HepG2 (cell line): ENCODE results near the gene SLC22A15. TPM values are rescaled to one million over a fixed set of nuclear protein-coding genes. Genes with fewer than 3 reads are reported as not detected.
A peak's percentile ranks its signal among the peaks of the same experiment; 100 is the strongest.

Experiments used
- CC2D1A ChIP-seq: sonication (generic); formaldehyde crosslinking; IDR thresholded peaks from 2 replicates; pipeline ENCODE4 v1.8.1; 2023; ENCODE audit warnings: mild to moderate bottlenecking, missing genetic modification reagents
- FOXJ3 ChIP-seq: sonication (generic); formaldehyde crosslinking; IDR thresholded peaks from 2 replicates; pipeline ENCODE4 v1.4.0; 2020; ENCODE audit warnings: missing genetic modification reagents, mild to moderate bottlenecking, borderline replicate concordance
- HCFC1 ChIP-seq: fragments of 150-350 bp; IDR thresholded peaks from 2 replicates; pipeline ENCODE4 v1.6.1; 2014; ENCODE audit warnings: low read depth, low read length
- MXI1 ChIP-seq: IDR thresholded peaks from 3 replicates; pipeline ENCODE4 v1.6.1; 2012; ENCODE audit warnings: low read depth, low read length, inconsistent platforms, borderline replicate concordance
- NFYC ChIP-seq: IDR thresholded peaks from 2 replicates; pipeline ENCODE4 v1.6.1; 2016; ENCODE audit warnings: missing genetic modification reagents, missing compliant biosample characterization
- NR2F6 ChIP-seq, 2 experiments: IDR thresholded peaks; 2 replicates each; pipeline ENCODE4 v1.6.1; 2016; ENCODE audit warnings: antibody characterized with exemption in 1 of 2, mild to moderate bottlenecking in 1 of 2
- PAX8 ChIP-seq: sonication (generic); formaldehyde crosslinking; IDR thresholded peaks from 2 replicates; pipeline ENCODE4 v1.8.0; 2022; ENCODE audit warnings: mild to moderate bottlenecking, missing genetic modification reagents, borderline replicate concordance
- ZNF501 ChIP-seq: sonication (generic); formaldehyde crosslinking; IDR thresholded peaks from 2 replicates; pipeline ENCODE4 v1.5.1; 2020; ENCODE audit warnings: mild to moderate bottlenecking, moderate library complexity, missing genetic modification reagents
- ZNF556 ChIP-seq: sonication (generic); formaldehyde crosslinking; IDR thresholded peaks from 2 replicates; pipeline ENCODE4 v1.4.0; 2020; ENCODE audit warnings: mild to moderate bottlenecking, missing genetic modification reagents, borderline replicate concordance
- ZNF557 ChIP-seq: sonication (generic); formaldehyde crosslinking; IDR thresholded peaks from 2 replicates; pipeline ENCODE4 v1.4.0; 2020; ENCODE audit warnings: missing genetic modification reagents
- polyA plus RNA-seq, 8 experiments: library from polyadenylated mRNA; depleted of rRNA in 3 of 8; stranded (reverse) in 7 of 8; unstranded in 1 of 8; fragments of >200 nt; fragmentation: Illumina TruSeq in 4 of 8; extraction: Trizol in 4 of 8; gene quantifications; 2 replicates each; pipeline versions ENCODE4 v1.2.1 to v1.2.3, GENCODE V29; 2011 to 2016; ENCODE audit warnings: low read depth in 4 of 8, missing spikeins in 1 of 8, mixed read lengths in 1 of 8; ENCODE audit not compliant: insufficient read depth in 1 of 8
- total RNA-seq, 5 experiments: library from RNA; depleted of rRNA; stranded (reverse); fragments of >200 nt; fragmentation: Illumina TruSeq; extraction: Trizol; gene quantifications; 2 replicates each; pipeline ENCODE4 v1.2.3, GENCODE V29; 2016; ENCODE audit warnings: low read depth in 1 of 5
- TF ChIP-seq, protein P1 (sequence below): sonication (generic); formaldehyde crosslinking; IDR thresholded peaks from 2 replicates; pipeline ENCODE4 v1.5.0; 2020; ENCODE audit warnings: missing genetic modification reagents

SLC22A15 gene
- total and polyA plus RNA-seq, 2 of the 13 experiments (the other 11 are each of a cell fraction or from before 2014, with no cell fraction given): 0.24 to 1.7 TPM

DNA sequence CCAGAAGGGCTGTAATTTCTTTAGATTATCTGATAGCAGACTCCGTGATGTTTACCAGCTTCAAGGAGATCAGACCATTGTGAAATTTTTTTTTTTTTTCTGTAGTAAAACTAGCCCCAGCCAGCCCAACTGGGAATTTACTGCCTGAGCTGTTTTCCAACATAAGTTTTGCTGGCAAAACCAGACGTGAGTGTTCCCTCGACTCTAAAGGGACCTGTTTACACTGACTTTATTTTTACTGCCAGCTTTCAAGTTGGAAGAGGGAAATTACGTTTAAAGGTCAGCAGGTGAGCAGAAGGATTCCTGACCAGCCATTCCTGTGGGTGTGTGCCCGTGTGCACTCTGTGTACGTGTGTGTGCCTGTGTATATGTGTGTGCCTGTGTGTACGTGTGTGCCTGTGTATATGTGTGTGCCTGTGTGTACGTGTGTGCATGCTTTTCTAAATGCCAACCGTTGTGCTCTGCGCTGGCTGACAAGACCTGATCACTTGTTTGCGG, 135.3 kb downstream of the SLC22A15 start (continued):
- TF ChIP-seq, protein P1, sequence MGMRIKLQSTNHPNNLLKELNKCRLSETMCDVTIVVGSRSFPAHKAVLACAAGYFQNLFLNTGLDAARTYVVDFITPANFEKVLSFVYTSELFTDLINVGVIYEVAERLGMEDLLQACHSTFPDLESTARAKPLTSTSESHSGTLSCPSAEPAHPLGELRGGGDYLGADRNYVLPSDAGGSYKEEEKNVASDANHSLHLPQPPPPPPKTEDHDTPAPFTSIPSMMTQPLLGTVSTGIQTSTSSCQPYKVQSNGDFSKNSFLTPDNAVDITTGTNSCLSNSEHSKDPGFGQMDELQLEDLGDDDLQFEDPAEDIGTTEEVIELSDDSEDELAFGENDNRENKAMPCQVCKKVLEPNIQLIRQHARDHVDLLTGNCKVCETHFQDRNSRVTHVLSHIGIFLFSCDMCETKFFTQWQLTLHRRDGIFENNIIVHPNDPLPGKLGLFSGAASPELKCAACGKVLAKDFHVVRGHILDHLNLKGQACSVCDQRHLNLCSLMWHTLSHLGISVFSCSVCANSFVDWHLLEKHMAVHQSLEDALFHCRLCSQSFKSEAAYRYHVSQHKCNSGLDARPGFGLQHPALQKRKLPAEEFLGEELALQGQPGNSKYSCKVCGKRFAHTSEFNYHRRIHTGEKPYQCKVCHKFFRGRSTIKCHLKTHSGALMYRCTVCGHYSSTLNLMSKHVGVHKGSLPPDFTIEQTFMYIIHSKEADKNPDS (CRISPR knock-in tag): no peak
- TF ChIP-seq NFYC (CRISPR knock-in tag) (no peak), ZNF501 (peak; percentile 47; the same call in 1 of the 2 replicates), HCFC1 (no peak), ZNF556 (CRISPR knock-in tag) (no peak), MXI1 (peak; percentile 51; the same call in 2 of the 3 replicates), PAX8 (CRISPR knock-in tag) (no peak), CC2D1A (no peak), NR2F6 (IDR thresholded peaks at IDR 0.05) (peak; percentile 45; the same call in 1 of the 2 replicates), NR2F6 (CRISPR knock-in tag; IDR thresholded peaks at IDR 0.05) (0 out of 2 replicates have a peak, but pooled peaks have one; percentile 14), ZNF557 (CRISPR knock-in tag) (no peak), FOXJ3 (CRISPR knock-in tag) (no peak)
